ENCODE data around the gene ENAM.

Gene ENAM

GRCh38 chr4:70591955-70592582 is 36.5 kb upstream of the ENAM start, which contains the start of gene AMBN:
Gene AMBN, plus strand, starts transcription at chr4:70592256. Its CDS starts 103 bp downstream, at chr4:70592359.
- DNase-seq (ENCODE audit: extremely low spot score) = no peak
- TF ChIP-seq TARDBP (IDR thresholded peaks at IDR 0.05) (no peak), LEF1 (IDR thresholded peaks at IDR 0.05; ENCODE audit: borderline replicate concordance) (no peak), ARNT (IDR thresholded peaks at IDR 0.05) (no peak), PKNOX1 (IDR thresholded peaks at IDR 0.05) (peak; percentile 63), FOXA1 (IDR thresholded peaks at IDR 0.05) (no peak)
- CTCF ChIA-PET = interaction anchor here (1.0 to 1.4 kb wide), 2 partner anchors 10 to 1118 kb away, joined by 3 to 4 read pairs; no protein-coding TSS in a partner anchor
- POLR2A ChIA-PET = no interaction called here

- TF ChIP-seq FOXK2 (IDR thresholded peaks at IDR 0.05) (no peak), ZNF384 (IDR thresholded peaks at IDR 0.05) (no peak), BHLHE40 (IDR thresholded peaks at IDR 0.05; ENCODE audit: borderline replicate concordance) (no peak), FOXA1 (IDR thresholded peaks at IDR 0.05) (no peak), TARDBP (IDR thresholded peaks at IDR 0.05) (no peak), L3MBTL2 (conservative IDR thresholded peaks at IDR 0.05) (no peak), ARNT (IDR thresholded peaks at IDR 0.05) (no peak), CTBP1 (IDR thresholded peaks at IDR 0.05; ENCODE audit: borderline replicate concordance) (no peak), FOXM1 (IDR thresholded peaks at IDR 0.05; ENCODE audit: borderline replicate concordance) (no peak), HDGF (IDR thresholded peaks at IDR 0.05; ENCODE audit: borderline replicate concordance) (no peak), NFRKB (IDR thresholded peaks at IDR 0.05) (no peak), SUZ12 (IDR thresholded peaks at IDR 0.05) (no peak)
- POLR2A ChIA-PET = no interaction called here
- CTCF ChIA-PET = interaction anchor here (0.7 kb wide), 1 partner anchor 11 kb away, joined by 5 read pairs; no protein-coding TSS in a partner anchor
- no peak for DNase-seq (ENCODE audit: extremely low spot score)
These were observed 34.3 kb upstream of the ENAM start for GRCh38 chr4:70594196-70594595.

- no peak for TF ChIP-seq FOXK2 (IDR thresholded peaks at IDR 0.05)
- TF ChIP-seq NFRKB (IDR thresholded peaks at IDR 0.05) = no peak
- no peak for TF ChIP-seq SUZ12 (IDR thresholded peaks at IDR 0.05)
- no peak for TF ChIP-seq ARNT (IDR thresholded peaks at IDR 0.05)
- TF ChIP-seq FOXM1 (IDR thresholded peaks at IDR 0.05; ENCODE audit: borderline replicate concordance) = no peak
- TF ChIP-seq TARDBP (IDR thresholded peaks at IDR 0.05) = no peak
- TF ChIP-seq LEF1 (IDR thresholded peaks at IDR 0.05; ENCODE audit: borderline replicate concordance) = no peak
- TF ChIP-seq HDGF (IDR thresholded peaks at IDR 0.05; ENCODE audit: borderline replicate concordance) = no peak
- TF ChIP-seq SP1 (IDR thresholded peaks at IDR 0.05) = no peak
- no peak for TF ChIP-seq BHLHE40 (IDR thresholded peaks at IDR 0.05; ENCODE audit: borderline replicate concordance)
- TF ChIP-seq PKNOX1 (IDR thresholded peaks at IDR 0.05) = no peak
- no peak for TF ChIP-seq CTBP1 (IDR thresholded peaks at IDR 0.05; ENCODE audit: borderline replicate concordance)
- TF ChIP-seq L3MBTL2 (conservative IDR thresholded peaks at IDR 0.05) = no peak
- POLR2A ChIA-PET = no interaction called here
- DNase-seq (ENCODE audit: extremely low spot score) = no peak
- CTCF ChIA-PET = interaction anchor here (0.6 to 0.7 kb wide), 2 partner anchors 10 to 629 kb away, joined by 3 read pairs; no protein-coding TSS in a partner anchor
These were observed 28.2 kb upstream of the ENAM start for GRCh38 chr4:70600305-70600704.

GRCh38 chr4:70600977-70601376 is 27.6 kb upstream of the ENAM start:
- TF ChIP-seq ZNF384 (IDR thresholded peaks at IDR 0.05) (no peak), L3MBTL2 (conservative IDR thresholded peaks at IDR 0.05) (no peak), NFRKB (IDR thresholded peaks at IDR 0.05) (no peak), FOXA1 (IDR thresholded peaks at IDR 0.05) (no peak), SUZ12 (IDR thresholded peaks at IDR 0.05) (no peak), TARDBP (IDR thresholded peaks at IDR 0.05) (no peak), ARNT (IDR thresholded peaks at IDR 0.05) (no peak), HDGF (IDR thresholded peaks at IDR 0.05; ENCODE audit: borderline replicate concordance) (no peak), BHLHE40 (IDR thresholded peaks at IDR 0.05; ENCODE audit: borderline replicate concordance) (no peak)
- no peak for DNase-seq (ENCODE audit: extremely low spot score)
- CTCF ChIA-PET = interaction anchor here (0.6 to 0.7 kb wide), 4 partner anchors 11 to 680 kb away, joined by 3 read pairs; no protein-coding TSS in a partner anchor
- POLR2A ChIA-PET = interaction anchor here (0.7 kb wide), 1 partner anchor 13 kb away, joined by 3 read pairs; no protein-coding TSS in a partner anchor

- ChIA-PET POLR2A (interaction anchor here (0.7 kb wide), 1 partner anchor 12 kb away, joined by 3 read pairs; no protein-coding TSS in a partner anchor), CTCF (interaction anchor here (0.7 to 0.8 kb wide), 4 partner anchors 10 to 680 kb away, joined by 3 to 5 read pairs (median 4); partner anchors contain the start of gene AMBN)
- DNase-seq (ENCODE audit: extremely low spot score) = peak; percentile 68
- TF ChIP-seq ARNT (IDR thresholded peaks at IDR 0.05) = no peak
- TF ChIP-seq BHLHE40 (IDR thresholded peaks at IDR 0.05; ENCODE audit: borderline replicate concordance) = no peak
- TF ChIP-seq PKNOX1 (IDR thresholded peaks at IDR 0.05) = no peak
These were observed 27.0 kb upstream of the ENAM start for GRCh38 chr4:70601422-70602039.

GRCh38 chr4:70603856-70604255 is 24.7 kb upstream of the ENAM start:
- POLR2A ChIA-PET = no interaction called here
- TF ChIP-seq NFRKB (IDR thresholded peaks at IDR 0.05) = no peak
- TF ChIP-seq LEF1 (IDR thresholded peaks at IDR 0.05; ENCODE audit: borderline replicate concordance) = no peak
- no peak for TF ChIP-seq CTBP1 (IDR thresholded peaks at IDR 0.05; ENCODE audit: borderline replicate concordance)
- no peak for TF ChIP-seq HDGF (IDR thresholded peaks at IDR 0.05; ENCODE audit: borderline replicate concordance)
- TF ChIP-seq SUZ12 (IDR thresholded peaks at IDR 0.05) = no peak
- TF ChIP-seq PKNOX1 (IDR thresholded peaks at IDR 0.05) = no peak
- TF ChIP-seq FOXK2 (IDR thresholded peaks at IDR 0.05) = no peak
- no peak for TF ChIP-seq ZNF384 (IDR thresholded peaks at IDR 0.05)
- no peak for TF ChIP-seq FOXM1 (IDR thresholded peaks at IDR 0.05; ENCODE audit: borderline replicate concordance)
- DNase-seq (ENCODE audit: extremely low spot score) = no peak
- CTCF ChIA-PET = no interaction called here

Data from HEK293T (cell line).